Occipital lobe (tissue), 3 donors: ENCODE data around the gene FBXL17. TPM values are rescaled to one million over a fixed set of nuclear protein-coding genes. Genes with fewer than 3 reads are reported as not detected.

Source experiments
- DNase-seq: peaks from one replicate; lab custom pipeline; 2025; lab: John Stamatoyannopoulos, UW
- small RNA-seq: library from RNA; depleted of rRNA; stranded (forward); fragments of <200 nt; gene quantifications from one replicate; pipeline ENCODE3, GENCODE V24; 2014
- total RNA-seq: library from RNA; depleted of rRNA; stranded (reverse); fragments of >200 nt; gene quantifications from one replicate; pipeline ENCODE4 v1.2.3, GENCODE V29; 2014

FBXL17 gene
- total RNA-seq, 1 donor from 2014 or later: 75.0 TPM

DNA sequence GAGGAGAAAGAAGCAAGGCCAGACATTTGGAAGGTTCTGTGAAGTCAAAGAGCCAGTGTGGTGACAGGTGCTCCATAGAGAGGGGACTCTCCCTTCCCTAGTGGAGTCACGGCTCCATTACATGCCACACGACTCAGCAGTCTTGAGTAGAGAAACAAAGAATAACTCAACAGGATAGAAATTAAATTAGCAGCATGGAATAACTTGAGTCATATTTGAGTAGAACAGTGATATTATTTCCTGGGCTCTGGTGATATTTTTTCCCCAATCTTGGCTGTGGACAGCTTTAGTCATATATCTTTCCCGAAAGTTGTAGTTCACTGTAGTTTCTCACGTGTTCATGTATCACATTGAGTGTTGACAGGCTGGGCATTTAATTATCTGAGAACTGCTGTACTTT, 561.5 kb downstream of the FBXL17 start:
- no peak for DNase-seq

DNA sequence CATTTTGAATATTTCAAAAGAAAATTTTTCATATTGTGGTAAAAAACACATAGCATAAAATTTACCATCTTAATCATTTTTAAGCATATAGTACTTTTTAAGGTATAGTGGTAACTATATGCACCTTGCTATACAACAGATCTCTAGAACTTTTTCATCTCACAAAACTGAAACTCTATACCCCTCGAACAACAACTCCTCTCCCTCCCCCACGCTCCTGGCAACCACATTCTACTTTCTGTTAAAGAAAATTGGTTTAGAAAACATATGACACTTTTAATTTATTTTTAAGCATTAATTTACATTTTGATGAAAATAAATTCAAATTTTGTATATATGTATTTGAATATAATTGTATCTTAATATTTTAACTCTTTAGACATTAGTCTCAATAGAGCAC, 563.9 kb downstream of the FBXL17 start:
- DNase-seq: no peak

DNA sequence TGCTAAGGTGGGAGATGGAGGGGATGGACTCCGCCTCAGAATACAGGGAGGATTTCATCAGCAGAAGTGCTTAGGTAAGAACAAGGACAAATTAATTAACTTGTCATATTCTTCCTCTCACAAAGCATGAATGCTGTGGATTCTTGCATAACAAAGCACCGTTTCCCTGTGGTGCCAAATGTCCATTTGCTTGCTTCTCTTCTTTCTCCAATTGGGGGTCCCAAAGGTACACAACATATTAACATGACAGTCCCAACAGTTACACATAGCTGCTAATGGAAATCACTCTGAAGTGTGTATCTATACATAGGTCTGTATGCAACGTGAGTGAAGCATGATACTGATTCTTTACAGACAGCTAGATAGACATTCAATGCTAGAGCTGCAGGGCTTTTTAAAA, 564.5 kb downstream of the FBXL17 start:
- no peak for DNase-seq

DNA sequence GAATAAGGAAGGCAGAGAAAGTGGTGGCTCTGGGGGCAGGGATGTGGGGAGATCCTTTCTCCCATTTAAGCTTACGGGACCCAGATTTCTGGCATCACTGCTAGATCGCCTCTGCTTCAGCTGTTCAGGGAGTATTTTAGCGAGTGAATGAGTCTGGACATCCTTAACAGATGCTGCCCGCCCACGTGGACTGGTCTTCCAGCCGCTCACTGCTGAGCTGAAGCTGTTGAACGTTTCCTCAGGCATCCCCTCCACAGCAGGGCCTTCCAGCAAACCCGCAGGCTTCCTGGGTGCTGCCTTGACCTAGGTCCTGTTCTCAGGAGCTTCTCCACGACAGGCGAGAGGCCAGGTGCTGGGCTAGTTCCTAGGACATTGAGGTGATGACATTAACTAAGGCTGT, 566.8 kb downstream of the FBXL17 start:
- peak; percentile 60 for DNase-seq

DNA sequence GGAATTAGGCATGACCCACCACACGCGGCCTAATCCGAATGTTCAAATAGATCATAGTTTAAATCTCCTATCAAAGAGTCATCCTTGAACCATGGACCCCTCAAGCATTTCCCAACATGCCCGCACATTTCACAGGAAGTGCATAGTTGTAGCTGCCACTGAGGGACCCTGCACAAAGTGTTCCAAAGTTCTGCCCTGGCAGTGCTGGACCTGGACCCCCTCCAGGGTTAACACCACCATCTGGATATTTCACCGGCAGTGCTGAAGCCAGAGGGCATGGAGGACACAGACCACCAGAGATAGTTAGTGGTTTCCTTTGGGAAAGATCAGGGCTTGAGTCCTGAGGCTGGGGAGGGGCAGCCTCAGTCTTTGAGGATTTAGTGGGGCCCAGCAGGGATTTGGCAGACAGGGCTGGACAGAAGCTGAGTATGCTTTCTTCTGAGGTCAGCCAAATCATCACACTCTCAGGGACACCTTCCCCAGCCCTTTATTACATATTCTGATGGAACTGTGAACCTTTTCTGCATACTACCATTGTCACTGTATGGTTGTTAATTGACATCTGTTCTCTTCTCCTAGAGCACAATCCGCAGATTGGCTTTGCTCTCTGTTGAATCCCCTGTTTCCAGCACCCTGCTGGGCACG, 567.6 kb downstream of the FBXL17 start:
- DNase-seq: no peak

DNA sequence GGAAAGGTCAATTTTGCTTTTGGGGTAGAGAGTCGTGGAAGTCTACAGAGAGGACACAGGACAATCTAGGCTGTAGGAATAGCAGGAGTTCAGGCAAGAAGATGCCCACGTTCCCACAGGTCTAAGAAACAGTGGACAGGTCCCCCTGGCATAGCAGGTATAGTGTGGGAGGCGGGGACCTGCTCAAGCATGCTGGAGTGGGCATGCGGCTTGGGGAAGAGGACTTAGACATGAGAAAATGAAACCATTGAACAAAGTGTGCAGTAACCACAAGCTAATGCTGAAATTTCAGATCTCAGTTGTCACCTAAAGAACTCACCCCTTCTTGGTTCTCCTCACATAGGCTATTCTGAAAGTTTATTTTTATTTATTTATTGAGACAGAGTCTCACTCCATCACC, 568.3 kb downstream of the FBXL17 start:
- no peak for DNase-seq

DNA sequence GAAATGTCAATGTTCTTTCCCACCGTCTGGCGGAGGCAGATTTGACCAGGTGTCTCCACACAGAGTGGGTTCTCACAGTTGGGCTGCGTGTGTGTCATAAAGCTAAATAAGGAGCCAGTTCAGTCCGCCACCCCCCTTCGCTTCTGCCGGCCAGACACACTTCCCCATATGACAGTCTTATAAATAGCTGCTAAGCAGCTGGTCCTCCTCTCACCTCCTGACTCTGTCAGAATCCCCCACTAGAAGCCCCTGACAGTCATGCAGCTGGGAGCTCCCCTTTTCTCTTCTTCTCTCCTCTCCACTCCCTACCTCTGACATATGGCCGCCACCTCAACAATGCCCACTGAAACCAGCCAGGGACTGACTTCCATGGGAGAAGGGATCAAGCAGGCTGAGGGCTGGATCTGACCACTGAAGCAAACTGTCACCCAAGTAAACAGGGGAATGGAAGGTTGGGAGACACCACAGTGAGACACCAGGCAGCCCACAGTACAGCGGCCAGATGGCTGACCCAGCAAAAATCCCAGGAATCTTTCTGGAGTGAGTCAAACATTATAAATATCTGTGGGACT, 569.2 kb downstream of the FBXL17 start:
- no peak for DNase-seq

DNA sequence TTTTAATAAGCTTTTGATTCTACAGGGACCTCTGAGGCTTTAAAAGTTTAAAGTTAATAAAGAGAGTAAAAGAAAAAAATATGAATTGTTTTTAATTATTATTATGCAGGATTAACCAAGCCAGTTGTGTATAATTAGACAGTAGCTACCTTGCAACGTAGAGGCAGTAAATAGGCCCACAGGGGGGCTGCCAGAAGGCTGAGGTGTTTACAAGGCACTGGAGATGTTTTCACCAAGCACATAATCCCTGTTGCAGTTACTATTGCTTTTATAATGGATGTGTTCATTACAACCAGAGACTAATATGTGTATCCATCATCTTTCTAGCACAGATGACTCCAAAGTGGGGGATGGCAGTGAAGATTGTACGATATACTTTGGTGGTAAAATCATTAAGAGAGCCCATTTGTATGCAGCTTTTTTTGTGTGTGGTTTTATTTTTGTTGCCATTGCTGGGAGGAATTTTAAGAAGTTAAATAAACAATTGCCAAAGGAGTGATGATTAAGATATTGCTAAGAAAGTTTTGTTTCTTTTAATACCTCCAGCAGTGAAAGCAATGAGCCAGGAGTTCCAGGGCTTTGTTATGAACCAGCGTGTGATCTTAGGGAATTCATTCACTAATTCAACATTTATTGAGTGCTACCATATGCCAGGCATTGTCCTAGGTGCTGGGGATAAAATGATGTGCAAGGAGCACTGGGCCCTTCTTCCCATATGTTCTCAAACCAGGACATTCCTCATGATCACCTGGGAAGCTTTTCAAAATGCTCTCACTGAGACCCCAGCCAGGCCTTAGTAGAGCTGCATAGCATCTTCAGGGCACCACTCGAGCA, 572.5 kb downstream of the FBXL17 start:
- DNase-seq: no peak

Small RNA genes lying within 50 kb of the gene (small RNA-seq; reads per million reads assigned to genes)
- not detected for gene RN7SKP122
